Thyroid gland (tissue), 4 donors: ENCODE results near the gene DUOX2.

Source experiments
- POLR2A ChIP-seq, 2 donors: fragments of 450-650 bp; IDR thresholded peaks; one replicate each; pipeline ENCODE4 v1.6.1; 2017; ENCODE audit warnings: antibody characterized with exemption in 2 of 2, mild to moderate bottlenecking in 2 of 2, moderate library complexity in 1 of 2
- TF ChIP-seq, protein P1 (sequence below), 6 experiments: fragments of 200-600 bp in 3 of 6; fragments of 450-650 bp in 3 of 6; sonication (generic) in 3 of 6; IDR thresholded peaks; one replicate each; pipeline ENCODE4 v1.5.1; 2016 to 2019; ENCODE audit warnings: antibody characterized with exemption in 6 of 6, mild to moderate bottlenecking in 2 of 6, inconsistent platforms in 1 of 6, moderate library complexity in 1 of 6

DNA sequence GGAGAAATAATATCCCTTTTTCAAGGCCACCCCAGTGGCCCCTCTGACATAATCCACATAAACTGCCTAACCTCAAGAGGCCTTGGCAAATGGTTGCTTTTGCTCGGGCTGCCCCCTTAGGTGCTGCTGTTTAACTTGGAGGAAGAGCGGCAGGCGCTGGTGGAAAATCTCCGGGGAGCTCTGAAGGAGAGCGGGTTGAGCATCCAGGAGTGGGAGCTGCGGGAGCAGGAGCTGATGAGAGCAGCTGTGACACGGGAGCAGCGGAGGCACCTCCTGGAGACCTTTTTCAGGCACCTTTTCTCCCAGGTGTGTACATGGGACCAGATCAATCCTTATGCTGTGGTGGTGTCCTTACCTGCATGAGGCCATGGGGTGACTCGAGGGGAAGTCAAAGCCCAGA, 30.8 kb upstream of the DUOX2 start:
- TF ChIP-seq, protein P1, sequence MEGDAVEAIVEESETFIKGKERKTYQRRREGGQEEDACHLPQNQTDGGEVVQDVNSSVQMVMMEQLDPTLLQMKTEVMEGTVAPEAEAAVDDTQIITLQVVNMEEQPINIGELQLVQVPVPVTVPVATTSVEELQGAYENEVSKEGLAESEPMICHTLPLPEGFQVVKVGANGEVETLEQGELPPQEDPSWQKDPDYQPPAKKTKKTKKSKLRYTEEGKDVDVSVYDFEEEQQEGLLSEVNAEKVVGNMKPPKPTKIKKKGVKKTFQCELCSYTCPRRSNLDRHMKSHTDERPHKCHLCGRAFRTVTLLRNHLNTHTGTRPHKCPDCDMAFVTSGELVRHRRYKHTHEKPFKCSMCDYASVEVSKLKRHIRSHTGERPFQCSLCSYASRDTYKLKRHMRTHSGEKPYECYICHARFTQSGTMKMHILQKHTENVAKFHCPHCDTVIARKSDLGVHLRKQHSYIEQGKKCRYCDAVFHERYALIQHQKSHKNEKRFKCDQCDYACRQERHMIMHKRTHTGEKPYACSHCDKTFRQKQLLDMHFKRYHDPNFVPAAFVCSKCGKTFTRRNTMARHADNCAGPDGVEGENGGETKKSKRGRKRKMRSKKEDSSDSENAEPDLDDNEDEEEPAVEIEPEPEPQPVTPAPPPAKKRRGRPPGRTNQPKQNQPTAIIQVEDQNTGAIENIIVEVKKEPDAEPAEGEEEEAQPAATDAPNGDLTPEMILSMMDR (IDR thresholded peaks at IDR 0.05) = no peak
- no peak for TF ChIP-seq POLR2A (IDR thresholded peaks at IDR 0.05)
